IMR-90 (cell line): ENCODE results near the gene XKR7. TPM values are rescaled to one million over a fixed set of nuclear protein-coding genes. Genes with fewer than 3 reads are reported as not detected.

Source experiments
- ATAC-seq: fragments of 200-7000 bp; cut with Tn5 transposase; 2 replicates; pipeline ENCODE4 v1.9.1; 2020; ENCODE audit warnings: low read depth, mild to moderate bottlenecking, moderate library complexity
- BruUV-seq: library from RNA; stranded (reverse); fragments of 400-500 nt; replicated peaks from 2 replicates; lab custom pipeline; 2021; lab: Mats Ljungman, UMichigan
- CTCF ChIA-PET: fragments of 300-600 bp; formaldehyde crosslinking; extraction: SDS; loops from one replicate; lab custom pipeline; 2021; ENCODE audit warnings: antibody characterized with exemption; lab: Yijun Ruan, JAX
- POLR2A ChIA-PET: fragments of 300-600 bp; sonication (Branson Sonifier 250); formaldehyde crosslinking; loops from one replicate; lab custom pipeline; 2022; ENCODE audit warnings: antibody characterized with exemption; ENCODE audit not compliant: unreplicated experiment; lab: Charles Lee
- DNase-seq: peaks from one replicate; pipeline ENCODE4 v3.0.0; 2013
- H2AFZ ChIP-seq: replicated peaks from 2 replicates; pipeline ENCODE3; 2013; ENCODE audit warnings: low read length, mild to moderate bottlenecking; ENCODE audit not compliant: poor library complexity
- H2AK5ac ChIP-seq: 2 replicates; pipeline ENCODE4 v1.6.1; 2013; ENCODE audit warnings: low read depth, low read length, inconsistent platforms
- H2AK9ac ChIP-seq: replicated peaks from 2 replicates; pipeline ENCODE3; 2013; ENCODE audit warnings: mild to moderate bottlenecking, low read depth, low read length, moderate library complexity; ENCODE audit not compliant: poor library complexity
- H2BK120ac ChIP-seq: 2 replicates; pipeline ENCODE4 v1.6.1; 2013; ENCODE audit warnings: low read depth, low read length, inconsistent platforms
- H2BK15ac ChIP-seq: 3 replicates; pipeline ENCODE4 v1.6.1; 2013; ENCODE audit warnings: low read depth, low read length, inconsistent platforms
- H2BK20ac ChIP-seq: 2 replicates; pipeline ENCODE4 v1.6.1; 2013; ENCODE audit warnings: low read depth, mild to moderate bottlenecking, inconsistent platforms, low read length, moderate library complexity
- H2BK5ac ChIP-seq: 2 replicates; pipeline ENCODE4 v1.6.1; 2013; ENCODE audit warnings: mild to moderate bottlenecking, low read depth, low read length, inconsistent platforms; ENCODE audit not compliant: poor library complexity, severe bottlenecking
- H3K14ac ChIP-seq: replicated peaks from 2 replicates; pipeline ENCODE4 v1.6.1; 2013; ENCODE audit warnings: low read depth, low read length, inconsistent platforms
- H3K18ac ChIP-seq: 2 replicates; pipeline ENCODE4 v1.6.1; 2013; ENCODE audit warnings: low read depth, low read length, control low read depth
- H3K23ac ChIP-seq: 2 replicates; pipeline ENCODE4 v1.6.1; 2013; ENCODE audit warnings: low read depth, low read length, inconsistent platforms
- H3K27ac ChIP-seq: 2 replicates; pipeline ENCODE4 v1.5.1; 2013; ENCODE audit warnings: mild to moderate bottlenecking, control low read depth, low read length; ENCODE audit not compliant: insufficient read depth
- H3K27me3 ChIP-seq: 2 replicates; pipeline ENCODE4 v1.6.1; 2013; ENCODE audit warnings: low read length; ENCODE audit not compliant: control insufficient read depth, insufficient read depth
- H3K36me3 ChIP-seq: 2 replicates; pipeline ENCODE4 v1.6.1; 2013; ENCODE audit warnings: low read length, mixed read lengths; ENCODE audit not compliant: control insufficient read depth, insufficient read depth
- H3K4ac ChIP-seq: 2 replicates; pipeline ENCODE4 v1.6.1; 2013; ENCODE audit warnings: low read depth, low read length, inconsistent platforms
- H3K4me1 ChIP-seq: 2 replicates; pipeline ENCODE4 v1.6.1; 2013; ENCODE audit warnings: low read length, mixed read lengths; ENCODE audit not compliant: control insufficient read depth, insufficient read depth
- H3K4me2 ChIP-seq: 2 replicates; pipeline ENCODE4 v1.6.1; 2013; ENCODE audit warnings: low read depth, mild to moderate bottlenecking, control low read depth, low read length, moderate library complexity
- H3K4me3 ChIP-seq: 2 replicates; pipeline ENCODE4 v1.5.1; 2013; ENCODE audit warnings: low read depth, mild to moderate bottlenecking, control low read depth, low read length, moderate library complexity; ENCODE audit not compliant: insufficient read depth
- H3K56ac ChIP-seq: 2 replicates; pipeline ENCODE4 v1.6.1; 2013; ENCODE audit warnings: low read length, inconsistent platforms; ENCODE audit not compliant: insufficient read depth; ENCODE audit errors: extremely low read depth
- H3K79me1 ChIP-seq, 2 experiments: 2 replicates each; pipeline ENCODE4 v1.6.1; 2013; ENCODE audit warnings: low read length in 2 of 2, inconsistent platforms in 1 of 2, low read depth in 1 of 2
- H3K9ac ChIP-seq: 2 replicates; pipeline ENCODE4 v1.6.1; 2013; ENCODE audit warnings: low read depth, low read length, control low read depth
- H3K9me1 ChIP-seq: 2 replicates; pipeline ENCODE4 v1.6.1; 2013; ENCODE audit warnings: low read length, inconsistent platforms; ENCODE audit not compliant: insufficient read depth
- H3K9me3 ChIP-seq: 2 replicates; pipeline ENCODE4 v1.6.1; 2013; ENCODE audit warnings: low read length; ENCODE audit not compliant: control insufficient read depth, insufficient read depth
- H4K20me1 ChIP-seq: 2 replicates; pipeline ENCODE4 v1.6.1; 2013; ENCODE audit warnings: low read length, inconsistent platforms; ENCODE audit not compliant: insufficient read depth
- H4K5ac ChIP-seq: 2 replicates; pipeline ENCODE4 v1.6.1; 2013; ENCODE audit warnings: mild to moderate bottlenecking, low read depth, low read length, control low read depth
- H4K8ac ChIP-seq, 2 experiments: 2 replicates each; pipeline ENCODE4 v1.6.1; 2013; ENCODE audit warnings: low read depth in 2 of 2, low read length in 2 of 2, control low read depth in 1 of 2, inconsistent platforms in 1 of 2
- H4K91ac ChIP-seq: 2 replicates; pipeline ENCODE4 v1.6.1; 2013; ENCODE audit warnings: low read depth, low read length, inconsistent platforms; ENCODE audit not compliant: insufficient read depth
- NFE2L2 ChIP-seq: fragments of 150-350 bp; IDR thresholded peaks from 2 replicates; pipeline ENCODE4 v1.6.1; 2016; ENCODE audit warnings: low read depth, mild to moderate bottlenecking, low read length
- RCOR1 ChIP-seq: IDR thresholded peaks from 2 replicates; pipeline ENCODE4 v1.6.1; 2012; ENCODE audit warnings: mild to moderate bottlenecking, low read length, improper control_type of control experiment; ENCODE audit not compliant: insufficient replicate concordance
- WGBS, 2 experiments: methylation state at CpG; one replicate each; pipeline versions ENCODE4 v1.1.5 to v1.1.7; 2013; ENCODE audit warnings: missing lambda C conversion rate in 2 of 2; ENCODE audit not compliant: insufficient read length in 1 of 2; ENCODE audit errors: extremely low coverage in 2 of 2; 5-methylcytosine and 5-hydroxymethylcytosine counted together
- dilution Hi-C: fragments of 300-500 bp; cut with HindIII; formaldehyde crosslinking; loops from one replicate; pipeline ENCODE4 v1.14.3; 2018; ENCODE audit warnings: low sequenced_read_pairs; ENCODE audit not compliant: unreplicated experiment
- in situ Hi-C: fragments of 300-500 bp; cut with MboI; formaldehyde crosslinking; loops from 3 replicates; pipeline ENCODE4 v1.14.3; 2019; ENCODE audit warnings: low sequenced_read_pairs, inconsistent platforms, mixed read lengths
- intact Hi-C: fragments of 100-400 bp; cut with micrococcal nuclease; formaldehyde crosslinking; loops from 2 replicates; pipeline ENCODE4 v1.10.0; 2022
- polyA plus RNA-seq, 3 experiments: library from polyadenylated mRNA; depleted of rRNA; stranded (reverse); fragments of >200 nt; gene quantifications; 2 replicates each; pipeline ENCODE4 v1.2.3, GENCODE V29; 2012; ENCODE audit warnings: low replicate concordance in 1 of 3
- total RNA-seq: library from RNA; depleted of rRNA; stranded (reverse); fragments of >200 nt; gene quantifications from 2 replicates; pipeline ENCODE4 v1.2.3, GENCODE V29; 2012

XKR7 gene
- total and polyA plus RNA-seq, 2 of the 4 experiments (the other 2 are of a cell fraction) = not detected

DNA sequence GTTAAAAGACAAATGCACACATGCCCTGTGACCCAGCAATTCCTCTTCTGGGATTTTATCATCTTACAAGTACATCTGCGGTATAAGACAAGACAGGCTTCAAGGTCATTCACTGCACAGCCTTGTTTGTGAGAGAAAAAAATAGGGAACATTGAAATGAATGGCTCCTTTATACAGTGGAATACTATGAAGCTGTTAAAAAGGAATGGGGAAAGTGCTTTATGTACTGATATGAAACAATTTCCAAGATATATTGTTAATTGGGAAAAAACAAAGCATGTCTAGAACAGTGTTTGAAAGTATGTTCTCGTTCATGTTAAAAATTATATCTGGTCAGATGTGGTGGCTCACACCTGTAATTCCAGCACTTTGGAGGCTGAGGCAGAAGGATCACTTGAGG is 41.5 kb upstream of the XKR7 start:
- Histone ChIP-seq H3K56ac (no peak overlapping the region), H4K91ac (no peak overlapping the region), H3K79me1 (no peaks in the 10 kb centered on the region), H3K9ac (no peak overlapping the region), H2BK20ac (no peak overlapping the region), H4K8ac (no peak overlapping the region), H3K4me2 (no peak overlapping the region), H3K4me3 (no peak overlapping the region), H2BK120ac (no peak overlapping the region), H3K14ac (no peak overlapping the region), H3K4me1 (no peaks in the 10 kb centered on the region), H3K36me3 (no peaks in the 10 kb centered on the region), H2AFZ (no peak overlapping the region), H3K27ac (no peak overlapping the region), H2AK9ac (no peak overlapping the region), H4K20me1 (no peaks in the 10 kb centered on the region), H2AK5ac (no peak overlapping the region), H3K18ac (no peak overlapping the region), H3K9me1 (no peaks in the 10 kb centered on the region), H4K5ac (no peak overlapping the region), H3K9me3 (no peaks in the 10 kb centered on the region), H3K27me3 (peaks cover 33% of the 10 kb centered on the region), H2BK5ac (no peak overlapping the region), H3K4ac (no peak overlapping the region), H3K23ac (no peak overlapping the region), H2BK15ac (no peak overlapping the region)
- ATAC-seq = no peak
- no peak for DNase-seq
- no TSS peak for BruUV-seq
- dilution Hi-C loops = no loop called here
- ChIA-PET CTCF (no interaction called here), POLR2A (no interaction called here)
- intact Hi-C loops = no loop called here
- TF ChIP-seq RCOR1 (no peak), NFE2L2 (no peak)
- in situ Hi-C loops = no loop called here
- no CpG with 5 or more reads among the region's 2 CpGs for WGBS, 2 experiments
